ENCODE data around the gene IQCM.

DNA sequence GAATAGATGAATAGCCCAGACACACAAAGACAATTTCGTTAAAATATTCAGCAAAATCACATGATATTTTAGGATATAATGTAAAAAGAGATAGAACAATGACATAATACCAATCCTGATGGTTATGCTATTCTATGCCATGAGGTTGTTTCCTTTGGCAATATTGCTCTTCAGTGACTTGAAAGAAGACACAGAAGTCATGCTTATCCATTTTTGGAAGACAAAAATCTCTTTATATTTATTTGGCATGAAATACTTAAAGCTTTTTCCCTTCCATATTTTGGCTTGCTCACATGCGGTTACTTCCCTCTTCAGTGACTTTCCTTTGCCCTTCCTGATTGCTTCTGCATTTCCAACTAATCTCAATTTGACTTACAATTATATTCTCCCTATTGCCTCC lies 314.8 kb downstream of the IQCM start:
- TF ChIP-seq REST (IDR thresholded peaks at IDR 0.05; ENCODE audit: insufficient replicate concordance, low read depth) (no peak), POLR2AphosphoS5 (IDR thresholded peaks at IDR 0.05; ENCODE audit: low read depth) (no peak), SPI1 (IDR thresholded peaks at IDR 0.05; ENCODE audit: borderline replicate concordance, low read depth) (no peak)
- TF ChIP-seq, protein P1, sequence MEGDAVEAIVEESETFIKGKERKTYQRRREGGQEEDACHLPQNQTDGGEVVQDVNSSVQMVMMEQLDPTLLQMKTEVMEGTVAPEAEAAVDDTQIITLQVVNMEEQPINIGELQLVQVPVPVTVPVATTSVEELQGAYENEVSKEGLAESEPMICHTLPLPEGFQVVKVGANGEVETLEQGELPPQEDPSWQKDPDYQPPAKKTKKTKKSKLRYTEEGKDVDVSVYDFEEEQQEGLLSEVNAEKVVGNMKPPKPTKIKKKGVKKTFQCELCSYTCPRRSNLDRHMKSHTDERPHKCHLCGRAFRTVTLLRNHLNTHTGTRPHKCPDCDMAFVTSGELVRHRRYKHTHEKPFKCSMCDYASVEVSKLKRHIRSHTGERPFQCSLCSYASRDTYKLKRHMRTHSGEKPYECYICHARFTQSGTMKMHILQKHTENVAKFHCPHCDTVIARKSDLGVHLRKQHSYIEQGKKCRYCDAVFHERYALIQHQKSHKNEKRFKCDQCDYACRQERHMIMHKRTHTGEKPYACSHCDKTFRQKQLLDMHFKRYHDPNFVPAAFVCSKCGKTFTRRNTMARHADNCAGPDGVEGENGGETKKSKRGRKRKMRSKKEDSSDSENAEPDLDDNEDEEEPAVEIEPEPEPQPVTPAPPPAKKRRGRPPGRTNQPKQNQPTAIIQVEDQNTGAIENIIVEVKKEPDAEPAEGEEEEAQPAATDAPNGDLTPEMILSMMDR (IDR thresholded peaks at IDR 0.05; ENCODE audit: insufficient read depth, low read length): no peak

All from HL-60 (cell line).